Suprapubic skin (tissue), 4 donors: ENCODE results near the gene HOXC10. TPM values are rescaled to one million over a fixed set of nuclear protein-coding genes. Genes with fewer than 3 reads are reported as not detected.
A peak's percentile ranks its signal among the peaks of the same experiment; 100 is the strongest.

Source experiments
- DNase-seq, 2 donors: peaks; one replicate each; pipeline ENCODE4 v3.0.0-alpha.2; 2019; ENCODE audit warnings: low spot score in 2 of 2
- H3K27ac ChIP-seq: fragments of 200-600 bp; sonication (generic); one replicate; pipeline ENCODE4 v1.5.1; 2019
- H3K27me3 ChIP-seq: fragments of 200-600 bp; sonication (generic); one replicate; pipeline ENCODE4 v1.5.1; 2019
- H3K36me3 ChIP-seq: fragments of 200-600 bp; sonication (generic); one replicate; pipeline ENCODE4 v1.5.1; 2019
- H3K4me1 ChIP-seq: fragments of 200-600 bp; sonication (generic); one replicate; pipeline ENCODE4 v1.5.1; 2019
- H3K4me3 ChIP-seq: fragments of 200-600 bp; sonication (generic); one replicate; pipeline ENCODE4 v1.5.1; 2019; ENCODE audit warnings: mild to moderate bottlenecking
- H3K9me3 ChIP-seq: fragments of 200-600 bp; sonication (generic); one replicate; pipeline ENCODE4 v1.5.1; 2019
- EP300 ChIP-seq: sonication (generic); formaldehyde crosslinking; IDR thresholded peaks from one replicate; pipeline ENCODE4 v1.6.1; 2017; ENCODE audit warnings: antibody characterized with exemption
- POLR2A ChIP-seq, 2 donors: fragments of 450-650 bp; IDR thresholded peaks; one replicate each; pipeline ENCODE4 v1.6.1; 2017; ENCODE audit warnings: antibody characterized with exemption in 2 of 2, mild to moderate bottlenecking in 2 of 2, moderate library complexity in 2 of 2
- POLR2AphosphoS5 ChIP-seq, 3 donors: sonication (generic); formaldehyde crosslinking; IDR thresholded peaks; one replicate each; pipeline ENCODE4 v1.6.1; 2017; ENCODE audit warnings: antibody characterized with exemption in 3 of 3
- WGBS: methylation state at CpG from one replicate; pipeline ENCODE4 v1.1.5; 2018; 5-methylcytosine and 5-hydroxymethylcytosine counted together
- total RNA-seq, 4 donors: library from RNA; depleted of rRNA; stranded (reverse); fragments of >200 nt; gene quantifications; one replicate each; pipeline ENCODE4 v1.1.0, GENCODE V29; 2016
- TF ChIP-seq, protein P1 (sequence below), 2 donors: fragments of 200-600 bp in 1 of 2; fragments of 450-650 bp in 1 of 2; sonication (generic) in 1 of 2; IDR thresholded peaks; one replicate each; pipeline ENCODE4 v1.5.1; 2016 to 2019; ENCODE audit warnings: antibody characterized with exemption in 2 of 2, mild to moderate bottlenecking in 1 of 2, moderate library complexity in 1 of 2

Gene HOXC10
- total RNA-seq, 4 donors from 2014 or later: 8.8 to 24.7 (median 13.3) TPM

DNA sequence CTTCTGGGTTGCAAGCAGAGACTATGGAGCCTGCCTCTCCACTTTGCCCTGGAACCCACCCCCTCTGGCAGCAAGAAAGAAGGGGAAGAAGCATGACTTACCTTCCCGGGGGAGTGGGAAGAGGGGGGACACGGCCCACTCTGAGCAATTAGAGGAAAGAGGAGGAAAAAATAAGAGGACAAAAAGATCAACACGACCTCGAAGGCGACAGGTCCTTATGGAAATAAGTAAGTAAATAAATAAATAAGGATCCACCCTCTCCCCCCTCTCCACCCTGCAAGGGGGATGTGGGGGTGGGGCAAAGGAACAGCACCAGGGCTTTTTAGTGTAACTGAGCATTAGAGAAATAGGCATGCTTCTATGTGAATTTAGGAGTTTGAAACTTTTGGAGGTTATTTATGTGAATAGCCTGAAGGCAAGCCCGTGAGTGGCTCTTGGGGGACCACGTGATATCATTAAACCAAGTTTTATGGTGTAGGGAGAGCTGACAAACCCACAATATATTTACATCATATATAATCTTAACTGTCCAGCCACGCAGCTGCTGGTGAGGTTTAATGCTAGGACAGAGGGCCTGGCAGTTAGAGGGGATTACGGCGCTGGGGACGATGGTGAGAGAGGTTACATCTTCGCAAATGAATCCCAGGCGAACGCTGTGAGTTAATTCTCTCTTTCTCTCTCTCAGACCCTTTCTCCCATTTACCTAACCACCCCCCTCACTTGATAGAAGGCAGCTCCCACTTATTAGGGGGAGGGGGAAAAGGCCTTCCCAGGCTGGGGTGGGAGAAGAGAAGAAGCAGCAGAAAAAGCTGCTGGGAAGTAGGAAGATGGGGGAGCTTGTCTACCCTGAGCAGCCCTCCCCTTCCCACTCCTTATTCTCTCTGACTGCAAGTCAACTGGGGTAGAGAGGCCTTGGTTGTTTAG, 52.7 kb downstream of the HOXC10 start:
- TF ChIP-seq, protein P1, sequence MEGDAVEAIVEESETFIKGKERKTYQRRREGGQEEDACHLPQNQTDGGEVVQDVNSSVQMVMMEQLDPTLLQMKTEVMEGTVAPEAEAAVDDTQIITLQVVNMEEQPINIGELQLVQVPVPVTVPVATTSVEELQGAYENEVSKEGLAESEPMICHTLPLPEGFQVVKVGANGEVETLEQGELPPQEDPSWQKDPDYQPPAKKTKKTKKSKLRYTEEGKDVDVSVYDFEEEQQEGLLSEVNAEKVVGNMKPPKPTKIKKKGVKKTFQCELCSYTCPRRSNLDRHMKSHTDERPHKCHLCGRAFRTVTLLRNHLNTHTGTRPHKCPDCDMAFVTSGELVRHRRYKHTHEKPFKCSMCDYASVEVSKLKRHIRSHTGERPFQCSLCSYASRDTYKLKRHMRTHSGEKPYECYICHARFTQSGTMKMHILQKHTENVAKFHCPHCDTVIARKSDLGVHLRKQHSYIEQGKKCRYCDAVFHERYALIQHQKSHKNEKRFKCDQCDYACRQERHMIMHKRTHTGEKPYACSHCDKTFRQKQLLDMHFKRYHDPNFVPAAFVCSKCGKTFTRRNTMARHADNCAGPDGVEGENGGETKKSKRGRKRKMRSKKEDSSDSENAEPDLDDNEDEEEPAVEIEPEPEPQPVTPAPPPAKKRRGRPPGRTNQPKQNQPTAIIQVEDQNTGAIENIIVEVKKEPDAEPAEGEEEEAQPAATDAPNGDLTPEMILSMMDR (IDR thresholded peaks at IDR 0.05): no peak
- TF ChIP-seq POLR2A (IDR thresholded peaks at IDR 0.05): no peak
- TF ChIP-seq POLR2AphosphoS5 (IDR thresholded peaks at IDR 0.05): no peak
- TF ChIP-seq EP300: no peak
- DNase-seq: no peak
- peaks cover 17% of the 10 kb centered on the region for H3K27me3 ChIP-seq
- H3K9me3 ChIP-seq: no peaks in the 10 kb centered on the region
- H3K4me3 ChIP-seq: no peak overlapping the region
- 63% methylated on average over 14 of the region's 14 CpGs for WGBS
- peak overlapping the region; percentile 37 for H3K27ac ChIP-seq
- peaks cover 78% of the 10 kb centered on the region for H3K4me1 ChIP-seq
- no peaks in the 10 kb centered on the region for H3K36me3 ChIP-seq

GRCh38 chr12:54038284-54038870, 53.4 kb downstream of the HOXC10 start:
- H3K4me3 ChIP-seq: no peak overlapping the region

GRCh38 chr12:54038871-54039414, 54.0 kb downstream of the HOXC10 start:
- Histone ChIP-seq H3K36me3 (no peaks in the 10 kb centered on the region), H3K27me3 (peaks cover 6% of the 10 kb centered on the region), H3K9me3 (no peaks in the 10 kb centered on the region), H3K4me1 (peaks cover 77% of the 10 kb centered on the region), H3K4me3 (peak overlapping the region; percentile 8), H3K27ac (peak overlapping the region; percentile 35)
- no peak for TF ChIP-seq POLR2AphosphoS5 (IDR thresholded peaks at IDR 0.05)
- no peak for TF ChIP-seq EP300
- TF ChIP-seq, protein P1 (IDR thresholded peaks at IDR 0.05): no peak
- no peak for TF ChIP-seq POLR2A (IDR thresholded peaks at IDR 0.05)
- peak; percentile 86 to 88 for DNase-seq
- 51% methylated on average over 9 of the region's 9 CpGs for WGBS

More at GRCh38 chr12:54038284-54038870, 53.4 kb downstream of the HOXC10 start:
- peaks cover 78% of the 10 kb centered on the region for H3K4me1 ChIP-seq
- peaks cover 12% of the 10 kb centered on the region for H3K27me3 ChIP-seq
- no peaks in the 10 kb centered on the region for H3K9me3 ChIP-seq
- peak overlapping the region; percentile 34 for H3K27ac ChIP-seq
- WGBS: 48% methylated on average over 5 of the region's 5 CpGs
- no peaks in the 10 kb centered on the region for H3K36me3 ChIP-seq
- TF ChIP-seq EP300: no peak
- no peak for DNase-seq

- TF ChIP-seq EP300 (no peak), POLR2AphosphoS5 (IDR thresholded peaks at IDR 0.05) (no peak), POLR2A (IDR thresholded peaks at IDR 0.05) (no peak)
- TF ChIP-seq, protein P1 (IDR thresholded peaks at IDR 0.05): no peak
- peak overlapping the region; percentile 8 for H3K4me3 ChIP-seq
- peaks cover 3% of the 10 kb centered on the region for H3K27me3 ChIP-seq
- peak overlapping the region; percentile 35 for H3K27ac ChIP-seq
- H3K9me3 ChIP-seq: no peaks in the 10 kb centered on the region
- peak in 1 of 2 donors; percentile 82 for DNase-seq
- H3K4me1 ChIP-seq: peaks cover 70% of the 10 kb centered on the region
- WGBS: 36% methylated on average over 16 of the region's 16 CpGs
- H3K36me3 ChIP-seq: no peaks in the 10 kb centered on the region
Measured at GRCh38 chr12:54039417-54040147, 54.6 kb downstream of the HOXC10 start.

Other genes with a start within 250 kb of the HOXC10 start
- gene CISTR, start 233.2 kb upstream of the HOXC10 start, total RNA-seq: not detected
- 10 to 100 TPM in 2 of 4 donors, 1 to 10 TPM in 2; 5.3 to 16.7 (median 10.2) TPM for gene HOXC13, start 46.3 kb upstream of the HOXC10 start, total RNA-seq
- gene HOXC12, start 30.2 kb upstream of the HOXC10 start, total RNA-seq: 1 to 10 TPM; 3.7 to 6.8 (median 4.7) TPM
- 1 to 10 TPM; 3.1 to 3.7 (median 3.5) TPM for gene HOXC11, start 12.0 kb upstream of the HOXC10 start, total RNA-seq
- gene HOTAIR, start 10.2 kb upstream of the HOXC10 start, total RNA-seq: 10 to 100 TPM in 2 of 4 donors, 1 to 10 TPM in 2; 1.4 to 15.7 (median 10.7) TPM
- 10 to 100 TPM in 1 of 4 donors, 1 to 10 TPM in 3; 4.9 to 12.2 (median 6.1) TPM for gene HOXC9, start 15.0 kb downstream of the HOXC10 start, total RNA-seq
- 1 to 10 TPM in 3 of 4 donors, under 1 TPM in 1; 0.23 to 8.4 (median 1.6) TPM for gene HOXC8, start 23.8 kb downstream of the HOXC10 start, total RNA-seq
- 1 to 10 TPM in 3 of 4 donors, under 1 TPM in 1; 0.98 to 6.2 (median 2.4) TPM for gene HOXC6, start 43.3 kb downstream of the HOXC10 start, total RNA-seq
- 1 to 10 TPM in 1 of 4 donors, under 1 TPM in 2, not detected in 1; 0.26 to 3.5 (median 0.49) TPM for gene HOXC5, start 47.9 kb downstream of the HOXC10 start, total RNA-seq
- 1 to 10 TPM; 1.4 to 4.7 (median 1.9) TPM for gene HOXC4, start 68.7 kb downstream of the HOXC10 start, total RNA-seq
- 10 to 100 TPM; 40.6 to 56.4 (median 52.6) TPM for gene SMUG1, start 203.8 kb downstream of the HOXC10 start, total RNA-seq